GM19193 (cell line): ENCODE results near the gene EPHA6.

Experiments used
- POLR2A ChIP-seq: IDR thresholded peaks from 4 replicates; pipeline ENCODE4 v1.6.1; 2011; ENCODE audit not compliant: insufficient read depth, insufficient read length; ENCODE audit errors: extremely low read depth

The EPHA6 gene

GRCh38 chr3:96977671-96978070 lies 163.3 kb downstream of the EPHA6 start:
- no peak for TF ChIP-seq POLR2A

DNA sequence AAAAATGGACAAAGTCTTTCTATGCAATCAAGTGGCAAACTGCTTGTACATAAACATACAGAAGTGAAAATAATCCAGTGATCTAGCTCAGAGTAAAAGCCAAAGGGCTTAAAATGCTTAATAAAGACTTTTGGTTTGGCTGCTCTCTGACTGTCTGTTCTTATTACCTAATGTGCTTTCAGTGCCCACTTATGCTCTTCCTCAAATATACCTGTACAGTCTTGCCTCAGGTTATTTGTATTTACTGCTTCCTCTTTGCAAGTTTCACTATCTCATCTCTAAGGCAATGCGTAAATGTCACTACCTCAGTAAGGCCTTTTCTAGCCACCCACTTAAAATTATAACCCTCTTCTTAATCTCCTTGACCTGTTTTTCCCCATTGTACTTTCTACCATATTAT lies 171.8 kb downstream of the EPHA6 start:
- no peak for TF ChIP-seq POLR2A

GRCh38 chr3:96991231-96991630 lies 176.8 kb downstream of the EPHA6 start:
- TF ChIP-seq POLR2A, result no peak

- no peak for TF ChIP-seq POLR2A
These were observed 177.5 kb downstream of the EPHA6 start for GRCh38 chr3:96991800-96992365.

DNA sequence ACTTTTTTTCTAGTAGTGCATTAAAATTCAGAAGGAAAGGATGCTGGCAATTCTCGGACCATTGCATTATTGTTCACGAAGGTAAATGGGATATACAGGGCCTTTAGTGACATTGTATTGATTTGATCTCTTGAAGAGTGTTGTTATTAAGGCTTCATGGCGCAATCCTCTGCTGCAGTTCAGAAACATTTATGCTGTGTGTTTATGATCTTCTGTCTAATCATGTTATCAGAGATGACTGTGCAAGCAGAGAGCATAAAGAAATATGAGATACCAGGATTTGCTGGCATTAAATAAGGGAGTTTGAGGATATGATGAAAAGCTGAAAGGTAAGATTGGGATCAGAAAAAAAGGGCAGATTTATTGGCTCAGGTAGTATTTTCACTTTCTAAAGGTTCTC lies 180.6 kb downstream of the EPHA6 start:
- no peak for TF ChIP-seq POLR2A

- no peak for TF ChIP-seq POLR2A
These were observed 181.6 kb downstream of the EPHA6 start for GRCh38 chr3:96996009-96996408.

- no peak for TF ChIP-seq POLR2A
These were observed 187.2 kb downstream of the EPHA6 start for GRCh38 chr3:97001611-97002010.

DNA sequence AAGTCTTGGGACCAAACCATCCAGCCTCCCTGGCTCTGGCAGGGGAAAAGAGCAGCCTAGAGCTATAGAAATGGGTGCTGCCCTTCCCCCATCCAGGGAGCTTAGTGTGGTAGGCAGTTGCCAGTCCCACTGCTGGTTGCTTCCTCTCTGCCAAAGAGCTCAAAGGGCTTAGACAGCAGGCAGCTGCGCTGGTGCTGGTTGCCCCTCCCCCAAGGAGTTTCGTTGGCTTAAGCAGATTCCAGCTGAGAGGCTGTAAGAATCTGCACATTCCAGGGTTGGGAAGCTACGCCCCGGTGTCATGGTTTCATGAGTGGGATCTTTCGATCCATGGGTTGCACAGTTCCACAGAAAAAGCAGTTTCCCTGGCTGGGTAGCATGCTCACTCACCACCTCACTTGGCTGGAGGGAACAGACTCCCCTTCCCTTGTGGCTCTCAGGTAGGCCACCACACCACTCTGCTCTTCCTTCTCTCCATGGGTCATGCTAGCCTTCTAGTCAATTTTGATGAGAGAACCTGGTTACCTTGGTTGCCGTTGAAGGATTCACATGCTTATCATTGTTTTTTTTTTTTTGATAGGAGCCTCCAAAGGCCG lies 195.1 kb downstream of the EPHA6 start:
- no peak for TF ChIP-seq POLR2A

GRCh38 chr3:97010881-97011657 lies 196.7 kb downstream of the EPHA6 start:
- TF ChIP-seq POLR2A, result no peak

- no peak for TF ChIP-seq POLR2A
These were observed 207.4 kb downstream of the EPHA6 start for GRCh38 chr3:97021778-97022177.

DNA sequence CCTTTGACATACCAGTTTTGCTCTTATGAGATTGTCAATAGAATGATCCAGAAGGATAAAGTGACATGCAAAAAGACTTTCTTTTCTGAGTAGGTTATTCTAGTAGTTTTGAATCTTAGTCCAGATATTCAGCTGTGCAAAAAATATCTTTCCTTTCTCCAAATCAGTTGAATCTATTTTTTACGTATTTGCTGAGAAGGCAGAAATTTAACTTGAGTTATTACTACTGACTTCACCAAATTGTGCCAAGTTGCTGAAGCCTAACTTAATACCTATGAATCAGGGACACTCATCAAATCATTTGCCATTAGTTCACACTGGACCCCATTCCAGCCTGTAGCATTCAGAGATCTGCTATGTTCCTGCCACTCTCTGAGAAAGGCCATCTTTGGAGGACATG lies 215.6 kb downstream of the EPHA6 start:
- TF ChIP-seq POLR2A, result no peak

DNA sequence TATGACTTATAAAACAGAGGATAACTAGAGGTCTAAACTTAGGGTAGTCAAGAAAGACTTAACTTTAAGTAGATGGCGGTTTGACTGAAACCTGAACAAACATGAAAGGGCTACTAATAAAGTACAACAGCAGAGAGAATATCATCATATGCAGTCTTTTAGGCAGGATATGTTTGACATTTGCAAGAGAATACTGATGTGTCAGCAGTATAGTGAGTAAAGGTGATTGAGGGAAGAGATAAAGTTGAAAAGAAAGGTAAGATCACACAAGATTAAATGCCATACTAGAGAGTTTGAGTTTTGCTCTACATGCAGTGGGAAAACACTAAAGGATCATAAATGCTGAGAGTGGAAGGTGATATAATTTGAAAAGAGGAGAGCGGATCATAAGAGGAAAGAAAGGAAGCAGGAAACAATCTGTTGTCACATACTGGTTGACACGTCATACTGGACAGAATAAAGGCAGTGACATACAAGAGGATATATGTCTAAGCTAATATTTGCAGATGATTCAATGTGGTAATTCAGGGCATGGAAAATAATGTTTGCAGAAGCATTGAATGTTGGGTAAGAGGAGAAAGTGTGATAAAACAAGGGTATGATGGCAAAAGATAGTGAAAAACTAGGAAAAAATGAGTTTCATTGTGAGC lies 223.0 kb downstream of the EPHA6 start:
- TF ChIP-seq POLR2A, result no peak

- TF ChIP-seq POLR2A, result no peak
These were observed 229.0 kb downstream of the EPHA6 start for GRCh38 chr3:97043411-97043810.

GRCh38 chr3:97057365-97057764 lies 243.0 kb downstream of the EPHA6 start:
- no peak for TF ChIP-seq POLR2A

DNA sequence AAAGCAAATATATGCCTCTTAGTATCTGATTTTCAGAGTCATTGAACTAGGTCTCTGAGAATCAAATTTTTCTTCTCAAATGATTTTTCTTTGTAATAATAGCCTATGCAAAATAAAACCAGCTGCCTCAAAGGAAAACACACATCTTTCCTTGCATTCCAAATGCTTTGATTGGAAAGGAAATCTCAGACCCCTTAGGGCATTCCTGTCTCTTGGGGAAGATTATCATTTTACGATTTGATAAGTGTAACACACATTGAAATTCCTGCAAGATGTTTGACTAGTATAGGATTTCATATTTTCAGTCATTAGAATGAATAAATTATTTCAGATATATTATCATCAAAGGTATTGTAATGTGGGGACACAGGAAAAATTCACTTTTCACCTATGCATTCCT lies 244.8 kb downstream of the EPHA6 start:
- no peak for TF ChIP-seq POLR2A

DNA sequence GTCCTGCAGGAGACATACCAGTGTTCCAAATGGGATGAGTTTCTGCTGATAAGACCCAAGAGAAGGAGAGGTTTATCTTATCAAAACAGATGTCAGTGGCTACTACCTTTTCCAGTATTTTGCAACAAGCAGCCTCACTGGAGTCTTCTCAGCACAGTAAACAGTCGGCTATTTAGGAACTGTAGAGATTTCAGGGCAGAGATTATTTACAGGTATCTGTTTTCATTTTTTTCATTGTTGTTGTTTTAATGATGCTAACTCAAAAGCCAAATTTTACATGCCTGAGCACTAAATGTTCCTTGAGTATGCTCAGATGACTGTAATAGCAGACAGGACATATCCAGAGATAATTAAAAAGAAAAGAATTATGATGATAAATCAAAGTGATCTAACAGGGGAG lies 252.1 kb downstream of the EPHA6 start:
- no peak for TF ChIP-seq POLR2A
